HG03135 (cell line): ENCODE data around the gene SART1.
"Not testable (repeated sequence)": the region's sequence is repeated elsewhere in the genome, so short reads cannot be mapped to it uniquely, and the experiment has no call there.

Experiments used
- ATAC-seq: cut with Tn5 transposase; IDR thresholded peaks from one replicate; pipeline ENCODE4 v1.9.1; 2021; ENCODE audit warnings: mild to moderate bottlenecking, moderate library complexity; ENCODE audit not compliant: unreplicated experiment

The SART1 gene

GRCh38 chr11:66015454-66015881 is 53.9 kb downstream of the SART1 start:
- no peak for ATAC-seq

GRCh38 chr11:66015936-66016792 is 54.6 kb downstream of the SART1 start:
- no peak for ATAC-seq

- ATAC-seq: no peak
Measured at GRCh38 chr11:66016793-66017177, 55.3 kb downstream of the SART1 start.

GRCh38 chr11:66017321-66017720 is 55.8 kb downstream of the SART1 start:
- ATAC-seq: no peak

- ATAC-seq: no peak
Measured at GRCh38 chr11:66020212-66020611, 58.7 kb downstream of the SART1 start.

- no peak for ATAC-seq
Measured at GRCh38 chr11:66020618-66021357, 59.3 kb downstream of the SART1 start.

- no peak for ATAC-seq
Measured at GRCh38 chr11:66022401-66023185, 61.1 kb downstream of the SART1 start.

- ATAC-seq: not testable (repeated sequence)
Measured at GRCh38 chr11:66023186-66023440, 61.6 kb downstream of the SART1 start.

GRCh38 chr11:66026017-66026529 is 64.5 kb downstream of the SART1 start, which contains the start of gene CATSPER1:
TSS of gene CATSPER1 (minus strand) at chr11:66026479. CDS start at chr11:66026379, 100 bp downstream.
- ATAC-seq: no peak
